SIG-M5 treated with dmso at 0.1 percent for 504 hours (cell line): ENCODE data around the gene KCTD13.
"Not testable (repeated sequence)": the region's sequence is repeated elsewhere in the genome, so short reads cannot be mapped to it uniquely, and the experiment has no call there.

Experiments used
- DNase-seq: peaks from one replicate; lab custom pipeline; 2025; ENCODE audit not compliant: unreplicated experiment; lab: John Stamatoyannopoulos, UW

KCTD13 gene

GRCh38 chr16:29908719-29909220, 17.3 kb downstream of the KCTD13 start:
- DNase-seq, result no peak

- DNase-seq, result no peak
These were observed 18.1 kb downstream of the KCTD13 start for GRCh38 chr16:29907973-29908372.

- no peak for DNase-seq
These were observed 19.3 kb downstream of the KCTD13 start for GRCh38 chr16:29906520-29907244.

- DNase-seq, result no peak
These were observed 20.4 kb downstream of the KCTD13 start for GRCh38 chr16:29905668-29906067.

GRCh38 chr16:29904947-29905346, 21.1 kb downstream of the KCTD13 start:
- DNase-seq, result no peak

GRCh38 chr16:29903590-29903989, 22.4 kb downstream of the KCTD13 start:
- no peak for DNase-seq

- no peak for DNase-seq
These were observed 24.4 kb downstream of the KCTD13 start for GRCh38 chr16:29901607-29901945.

GRCh38 chr16:29900888-29901606, 25.0 kb downstream of the KCTD13 start:
- no peak for DNase-seq

- peak; percentile 64 for DNase-seq
These were observed 25.7 kb downstream of the KCTD13 start, which contains the start of gene ASPHD1 for GRCh38 chr16:29900102-29900887. Gene ASPHD1 (plus strand): TSS chr16:29900488. CDS start chr16:29900972, 484 bp downstream.

- DNase-seq, result peak; percentile 91
These were observed 26.4 kb downstream of the KCTD13 start, which contains the start of gene SEZ6L2 for GRCh38 chr16:29899516-29900101. Gene SEZ6L2 (minus strand): TSS chr16:29899550. CDS start chr16:29899019, 531 bp downstream.

GRCh38 chr16:29898804-29899515, 27.1 kb downstream of the KCTD13 start:
- DNase-seq, result no peak

GRCh38 chr16:29898135-29898803, 27.8 kb downstream of the KCTD13 start:
- no peak for DNase-seq

- DNase-seq, result no peak
These were observed 28.7 kb downstream of the KCTD13 start for GRCh38 chr16:29897333-29897732.

- DNase-seq, result no peak
These were observed 29.2 kb downstream of the KCTD13 start for GRCh38 chr16:29896841-29897240.

- DNase-seq, result no peak
These were observed 31.7 kb downstream of the KCTD13 start for GRCh38 chr16:29894352-29894751.

- no peak for DNase-seq
These were observed 32.5 kb downstream of the KCTD13 start for GRCh38 chr16:29893553-29893952.

- DNase-seq, result no peak
These were observed 33.6 kb downstream of the KCTD13 start for GRCh38 chr16:29892458-29892813.

GRCh38 chr16:29891525-29892457, 34.2 kb downstream of the KCTD13 start:
- peak; percentile 75 for DNase-seq

- DNase-seq, result not testable (repeated sequence)
These were observed 36.7 kb downstream of the KCTD13 start for GRCh38 chr16:29889372-29889771.
